Retinal pigment epithelial cell (primary cell): ENCODE measurements around the gene TMX1.

ENCODE experiments used
- DNase-seq: peaks from one replicate; pipeline ENCODE4 v3.0.0-alpha.2; 2010; ENCODE audit warnings: low read depth
- H3K4me3 ChIP-seq: 2 replicates; pipeline ENCODE4 v1.5.1; 2011; ENCODE audit warnings: mild to moderate bottlenecking, low read length, control low read depth, moderate library complexity
- TF ChIP-seq, protein P1 (sequence below): conservative IDR thresholded peaks from 2 replicates; pipeline ENCODE4 v1.5.1; 2011; ENCODE audit warnings: low read depth, low read length, control low read depth, inconsistent platforms

Gene TMX1

DNA sequence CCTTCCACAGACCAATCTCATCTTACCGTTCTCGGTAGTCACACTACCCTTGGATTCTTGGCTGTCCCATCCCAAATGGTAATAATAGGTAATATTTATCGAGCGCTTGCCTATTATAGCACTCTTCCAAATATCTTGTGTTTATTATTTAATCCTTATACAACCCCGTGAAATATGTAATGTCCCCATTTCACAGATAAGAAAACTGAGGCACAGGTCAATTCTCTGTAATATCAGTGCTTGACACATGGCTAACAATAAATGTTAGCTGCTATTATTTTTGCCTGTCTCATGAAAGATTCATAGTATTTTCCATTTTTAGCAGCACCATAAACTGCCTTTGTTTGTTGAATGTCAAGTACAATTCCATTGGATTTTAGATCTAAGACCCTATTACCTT lies 4.5 kb downstream of the TMX1 start:
- DNase-seq = no peak
- TF ChIP-seq, protein P1, sequence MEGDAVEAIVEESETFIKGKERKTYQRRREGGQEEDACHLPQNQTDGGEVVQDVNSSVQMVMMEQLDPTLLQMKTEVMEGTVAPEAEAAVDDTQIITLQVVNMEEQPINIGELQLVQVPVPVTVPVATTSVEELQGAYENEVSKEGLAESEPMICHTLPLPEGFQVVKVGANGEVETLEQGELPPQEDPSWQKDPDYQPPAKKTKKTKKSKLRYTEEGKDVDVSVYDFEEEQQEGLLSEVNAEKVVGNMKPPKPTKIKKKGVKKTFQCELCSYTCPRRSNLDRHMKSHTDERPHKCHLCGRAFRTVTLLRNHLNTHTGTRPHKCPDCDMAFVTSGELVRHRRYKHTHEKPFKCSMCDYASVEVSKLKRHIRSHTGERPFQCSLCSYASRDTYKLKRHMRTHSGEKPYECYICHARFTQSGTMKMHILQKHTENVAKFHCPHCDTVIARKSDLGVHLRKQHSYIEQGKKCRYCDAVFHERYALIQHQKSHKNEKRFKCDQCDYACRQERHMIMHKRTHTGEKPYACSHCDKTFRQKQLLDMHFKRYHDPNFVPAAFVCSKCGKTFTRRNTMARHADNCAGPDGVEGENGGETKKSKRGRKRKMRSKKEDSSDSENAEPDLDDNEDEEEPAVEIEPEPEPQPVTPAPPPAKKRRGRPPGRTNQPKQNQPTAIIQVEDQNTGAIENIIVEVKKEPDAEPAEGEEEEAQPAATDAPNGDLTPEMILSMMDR = no peak
- H3K4me3 ChIP-seq = no peak overlapping the region

DNA sequence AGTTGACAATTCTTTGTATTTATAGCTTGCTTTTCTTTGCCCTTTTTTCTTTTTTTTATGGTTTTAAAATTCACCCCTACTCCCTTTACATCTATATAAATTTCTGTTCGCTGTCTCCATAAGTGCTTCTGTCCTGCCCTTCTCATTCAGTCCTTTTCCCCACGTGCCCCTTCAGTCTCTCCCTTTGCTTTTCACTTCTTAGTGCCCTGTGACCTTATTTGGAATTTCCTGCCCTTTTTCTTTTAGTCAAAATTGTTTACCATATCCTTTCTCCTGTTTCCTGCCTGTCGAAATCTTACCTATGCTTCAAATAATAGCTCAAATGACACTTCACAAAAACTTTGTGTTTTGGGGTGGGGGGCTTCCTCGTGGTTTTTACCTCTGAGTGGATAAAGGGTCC lies 6.0 kb downstream of the TMX1 start:
- no peak overlapping the region for H3K4me3 ChIP-seq
- DNase-seq = no peak
- TF ChIP-seq, protein P1 = no peak

DNA sequence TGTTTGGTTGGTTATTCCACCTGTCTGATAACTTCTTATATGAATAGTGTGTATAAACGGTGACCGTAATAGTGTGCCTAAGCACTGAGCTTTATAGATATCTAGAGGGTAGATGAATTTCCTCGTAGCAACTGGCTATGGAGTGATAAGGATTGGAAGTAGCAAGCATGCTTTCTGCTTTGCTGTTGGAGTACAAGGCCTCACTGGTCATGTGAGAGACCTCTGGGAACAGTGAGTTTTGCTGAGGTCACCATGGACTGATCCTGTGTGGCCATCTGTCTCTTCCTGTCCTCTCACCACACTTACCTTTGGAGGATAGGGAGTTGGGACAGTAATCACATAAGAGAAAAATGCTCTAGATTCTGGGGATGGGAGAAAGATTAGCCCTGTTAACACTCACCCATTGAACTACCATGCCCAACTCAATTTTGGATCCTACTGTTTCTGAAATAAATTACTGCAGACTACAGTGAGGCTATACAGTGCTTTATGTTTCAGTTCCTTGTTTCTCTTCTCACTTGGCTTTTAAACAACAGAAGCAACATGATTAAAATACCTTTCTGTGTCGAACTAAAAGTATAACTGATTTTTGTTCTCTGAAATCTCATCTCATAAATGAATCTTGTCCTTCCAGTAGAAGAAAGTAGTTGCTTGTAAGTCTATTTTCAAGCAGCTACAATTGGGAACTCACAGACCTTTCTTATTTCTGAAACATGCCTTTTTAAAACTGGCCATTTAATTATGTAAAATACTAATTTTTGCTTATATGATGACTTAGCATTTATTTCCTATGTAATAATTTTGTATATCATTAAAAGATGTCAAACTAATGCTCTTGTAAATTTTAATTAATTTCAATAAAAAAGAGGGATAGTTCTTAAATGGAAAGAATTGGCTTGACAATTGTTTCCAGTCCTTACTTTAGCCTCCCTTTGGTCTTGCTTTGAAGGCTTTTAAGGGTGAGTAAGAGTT lies 8.3 kb downstream of the TMX1 start:
- no peak for DNase-seq
- no peak overlapping the region for H3K4me3 ChIP-seq
- TF ChIP-seq, protein P1 = no peak

DNA sequence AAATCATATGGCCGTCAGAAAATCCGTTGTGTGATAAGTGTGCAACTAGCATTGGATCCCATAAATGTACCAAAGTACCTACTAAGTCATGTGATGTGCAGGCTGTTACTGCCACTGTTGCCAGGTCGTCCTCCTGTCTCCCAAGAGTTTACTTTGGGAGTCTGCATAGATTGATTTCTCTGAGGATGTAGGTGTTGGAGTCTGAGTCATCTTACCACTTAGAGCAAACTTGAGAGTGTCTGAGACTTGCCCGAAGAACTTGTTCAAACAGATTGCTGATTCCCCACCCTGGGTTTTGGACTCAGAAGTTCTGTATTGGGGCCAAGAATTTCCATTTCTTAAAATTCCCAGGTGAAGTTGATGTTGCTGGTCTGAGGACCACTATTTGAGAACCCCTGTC lies 11.4 kb downstream of the TMX1 start:
- DNase-seq = no peak
- H3K4me3 ChIP-seq = no peak overlapping the region
- TF ChIP-seq, protein P1 = no peak

DNA sequence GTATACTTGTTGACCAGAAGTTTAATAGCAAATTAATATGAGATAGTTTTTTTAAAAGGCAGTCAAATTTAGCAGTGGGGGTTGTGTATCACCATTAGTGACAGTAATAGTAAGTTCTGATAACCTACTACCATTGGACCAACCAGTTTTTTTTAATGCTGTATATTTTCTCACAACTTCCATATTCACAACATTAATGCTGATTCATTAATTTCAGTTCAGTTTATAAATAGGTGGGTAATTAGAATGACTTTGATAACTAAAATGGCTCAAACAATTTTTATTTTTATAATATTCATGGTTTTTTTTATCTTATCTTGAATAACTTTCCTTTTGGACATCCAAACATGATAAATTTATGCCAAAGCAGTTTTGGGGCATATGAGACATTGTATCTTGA lies 13.8 kb downstream of the TMX1 start:
- no peak overlapping the region for H3K4me3 ChIP-seq
- no peak for DNase-seq
- TF ChIP-seq, protein P1 = no peak

DNA sequence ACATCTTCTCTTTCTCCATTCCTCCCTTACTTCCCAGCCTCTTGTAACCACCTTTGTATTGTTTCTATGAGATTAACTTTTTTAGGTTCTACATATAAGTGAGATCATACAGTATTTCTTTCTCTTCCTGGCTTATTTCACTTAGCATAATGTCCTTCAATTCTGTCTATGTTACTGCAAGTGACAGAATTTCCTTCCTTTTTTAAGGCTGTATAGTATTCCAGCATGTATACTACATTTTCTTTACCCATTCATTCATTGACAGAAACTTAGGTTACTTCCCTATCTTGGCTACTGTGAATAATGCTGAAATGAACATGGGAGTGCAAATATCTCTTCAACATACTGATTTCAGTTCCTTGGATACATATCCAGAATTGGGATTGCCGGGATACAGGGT lies 18.2 kb downstream of the TMX1 start:
- no peak overlapping the region for H3K4me3 ChIP-seq
- TF ChIP-seq, protein P1 = no peak
- DNase-seq = no peak

DNA sequence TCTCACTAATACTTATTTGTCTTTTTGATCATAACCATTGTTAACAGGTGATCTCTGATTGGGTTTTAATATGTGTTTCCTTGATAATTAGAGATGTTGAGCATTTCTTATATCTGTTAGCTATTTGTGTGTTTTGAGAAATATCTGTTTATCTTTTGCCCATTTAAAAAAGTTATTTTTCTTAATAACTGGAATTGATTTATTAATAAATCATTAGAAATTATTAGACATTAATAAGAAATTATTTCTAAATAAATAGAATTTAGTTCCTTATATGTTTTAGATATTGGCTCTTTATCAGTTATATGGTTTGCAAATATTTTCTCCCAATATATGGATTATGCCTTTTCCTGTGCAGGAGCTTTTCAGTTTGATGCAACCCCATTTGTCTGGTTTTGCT lies 18.7 kb downstream of the TMX1 start:
- no peak for DNase-seq
- TF ChIP-seq, protein P1 = no peak
- no peak overlapping the region for H3K4me3 ChIP-seq
